ENCODE data around the gene SPO11.
"Not testable (repeated sequence)": the region's sequence is repeated elsewhere in the genome, so short reads cannot be mapped to it uniquely, and the experiment has no call there.

Gene SPO11

GRCh38 chr20:57342829-57343228 lies 13.2 kb downstream of the SPO11 start:
- no peak for DNase-seq

GRCh38 chr20:57346477-57346876 lies 16.9 kb downstream of the SPO11 start:
- DNase-seq, result peak; percentile 77

GRCh38 chr20:57347393-57347792 lies 17.8 kb downstream of the SPO11 start:
- no peak for DNase-seq

GRCh38 chr20:57348200-57348921 lies 18.8 kb downstream of the SPO11 start:
- DNase-seq, result not testable (repeated sequence)

GRCh38 chr20:57348922-57349574 lies 19.4 kb downstream of the SPO11 start:
- not testable (repeated sequence) for DNase-seq

- no peak for DNase-seq
Observed at GRCh38 chr20:57350081-57350710, 20.6 kb downstream of the SPO11 start.

- not testable (repeated sequence) for DNase-seq
Observed at GRCh38 chr20:57350726-57351041, 21.1 kb downstream of the SPO11 start.

GRCh38 chr20:57351042-57351783 lies 21.6 kb downstream of the SPO11 start, which contains the start of gene RAE1:
RAE1 (plus strand) TSS chr20:57351255; CDS start chr20:57354039, 2,784 bp downstream.
- peak; percentile 82 for DNase-seq

GRCh38 chr20:57352305-57352704 lies 22.7 kb downstream of the SPO11 start:
- DNase-seq, result no peak

- no peak for DNase-seq
Observed at GRCh38 chr20:57353351-57353750, 23.7 kb downstream of the SPO11 start.

GRCh38 chr20:57361517-57361916 lies 31.9 kb downstream of the SPO11 start:
- DNase-seq, result peak; percentile 11

GRCh38 chr20:57364451-57364850 lies 34.8 kb downstream of the SPO11 start:
- DNase-seq, result no peak

- no peak for DNase-seq
Observed at GRCh38 chr20:57369596-57369995, 40.0 kb downstream of the SPO11 start.

GRCh38 chr20:57370316-57370715 lies 40.7 kb downstream of the SPO11 start:
- no peak for DNase-seq

GRCh38 chr20:57371363-57371762 lies 41.8 kb downstream of the SPO11 start:
- DNase-seq, result no peak

GRCh38 chr20:57372157-57372556 lies 42.6 kb downstream of the SPO11 start:
- DNase-seq, result no peak

- no peak for DNase-seq
Observed at GRCh38 chr20:57372581-57373350, 43.2 kb downstream of the SPO11 start.

- DNase-seq, result no peak
Observed at GRCh38 chr20:57374343-57374930, 44.8 kb downstream of the SPO11 start.

GRCh38 chr20:57374931-57375651 lies 45.5 kb downstream of the SPO11 start:
- DNase-seq, result no peak

- no peak for DNase-seq
Observed at GRCh38 chr20:57375652-57376230, 46.1 kb downstream of the SPO11 start.

GRCh38 chr20:57377350-57377749 lies 47.7 kb downstream of the SPO11 start:
- no peak for DNase-seq

All from amniotic stem cell (primary cell).